Measurements from ENCODE around the gene TRIM71.
"Not testable (repeated sequence)": the region's sequence is repeated elsewhere in the genome, so short reads cannot be mapped to it uniquely, and the experiment has no call there.

Gene TRIM71

DNA sequence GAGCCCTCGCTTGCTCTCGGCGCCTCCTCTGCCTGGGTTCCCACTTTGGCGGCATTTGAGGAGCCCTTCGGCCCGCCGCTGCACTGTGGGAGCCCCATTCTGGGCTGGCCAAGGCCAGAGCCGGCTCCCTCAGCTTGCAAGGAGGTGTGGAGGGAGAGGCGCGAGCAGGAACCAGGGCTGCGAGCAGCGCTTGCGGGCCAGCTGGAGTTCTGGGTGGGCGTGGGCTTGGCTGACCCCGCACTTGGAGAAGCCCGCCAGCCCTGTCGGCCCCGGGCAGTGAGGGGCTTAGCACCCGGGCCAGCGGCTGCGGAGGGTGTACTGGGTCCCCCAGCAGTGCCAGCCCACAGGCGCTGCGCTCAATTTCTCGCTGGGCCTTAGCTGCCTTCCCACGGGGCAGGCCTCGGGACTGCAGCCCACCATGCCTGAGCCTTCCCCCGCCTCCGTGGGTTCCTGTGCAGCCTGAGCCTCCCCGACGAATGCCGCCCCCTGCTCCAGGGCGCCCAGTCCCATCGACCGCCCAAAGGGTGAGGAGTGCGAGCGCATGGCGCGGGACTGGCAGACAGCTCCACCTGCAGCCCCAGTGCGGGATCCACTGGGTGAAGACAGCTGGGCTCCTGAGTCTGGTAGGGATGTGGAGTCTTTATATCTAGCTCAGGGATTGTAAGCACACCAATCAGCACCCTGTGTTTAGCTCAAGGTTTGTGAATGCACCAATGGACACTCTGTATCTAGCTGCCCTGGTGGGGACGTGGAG is 121.9 kb downstream of the TRIM71 start:
- DNase-seq: not testable (repeated sequence)

DNA sequence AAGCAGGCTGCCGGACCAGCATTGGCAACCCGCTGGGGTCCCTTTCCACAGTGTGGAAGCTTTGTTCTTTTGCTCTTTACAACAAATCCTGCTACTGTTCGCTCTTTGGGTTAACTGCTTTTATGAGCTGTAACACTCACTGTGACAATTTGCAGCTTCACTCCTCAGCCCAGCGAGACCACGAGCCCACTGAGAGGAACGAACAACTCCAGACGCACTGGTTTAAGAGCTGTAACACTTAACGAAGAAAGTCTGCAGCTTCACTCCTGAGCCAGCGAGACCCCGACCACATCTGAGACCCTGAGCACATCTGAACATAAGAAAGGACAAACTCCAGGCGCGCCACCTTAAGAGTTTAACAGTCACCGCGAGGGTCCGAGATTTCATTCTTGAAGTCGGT is 122.9 kb downstream of the TRIM71 start:
- DNase-seq: no peak

DNA sequence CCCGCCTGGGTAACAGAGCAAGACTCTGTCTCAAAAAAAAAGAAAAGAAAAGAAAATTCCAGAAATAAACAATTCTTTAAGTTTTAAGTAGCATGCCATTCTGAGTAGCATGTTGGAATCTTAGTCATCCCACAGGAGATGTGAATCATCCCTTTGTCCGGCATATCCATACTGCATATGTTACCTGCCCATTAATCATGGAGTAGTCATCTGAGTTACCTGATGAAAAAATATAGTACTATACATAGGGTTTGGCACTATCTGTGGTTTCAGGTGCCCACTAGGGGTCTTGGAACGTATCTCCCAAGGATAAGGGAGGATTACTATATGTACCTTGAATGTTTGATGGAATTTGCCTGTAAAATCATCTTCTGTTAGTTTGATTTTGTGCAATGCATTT is 127.3 kb downstream of the TRIM71 start:
- DNase-seq: no peak

DNA sequence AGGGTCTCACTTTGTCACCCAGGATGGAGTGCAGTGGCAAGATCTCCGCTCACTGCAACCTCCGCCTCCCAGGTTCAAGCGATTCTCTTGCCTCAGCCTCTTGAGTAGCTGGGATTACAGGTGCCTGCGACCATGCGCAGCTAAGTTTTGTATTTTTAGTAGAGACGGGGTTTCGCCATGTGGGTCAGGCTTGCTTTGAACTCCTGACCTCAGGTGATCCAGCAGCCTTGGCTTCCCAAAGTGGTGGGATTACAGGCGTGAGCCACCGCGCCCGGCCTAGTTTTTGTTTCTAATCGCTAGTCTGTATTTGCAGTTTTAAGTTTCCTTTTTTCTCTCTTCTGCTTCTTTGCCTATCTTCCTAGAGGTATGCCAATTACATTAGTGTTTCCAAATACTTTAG is 127.8 kb downstream of the TRIM71 start:
- not testable (repeated sequence) for DNase-seq

DNA sequence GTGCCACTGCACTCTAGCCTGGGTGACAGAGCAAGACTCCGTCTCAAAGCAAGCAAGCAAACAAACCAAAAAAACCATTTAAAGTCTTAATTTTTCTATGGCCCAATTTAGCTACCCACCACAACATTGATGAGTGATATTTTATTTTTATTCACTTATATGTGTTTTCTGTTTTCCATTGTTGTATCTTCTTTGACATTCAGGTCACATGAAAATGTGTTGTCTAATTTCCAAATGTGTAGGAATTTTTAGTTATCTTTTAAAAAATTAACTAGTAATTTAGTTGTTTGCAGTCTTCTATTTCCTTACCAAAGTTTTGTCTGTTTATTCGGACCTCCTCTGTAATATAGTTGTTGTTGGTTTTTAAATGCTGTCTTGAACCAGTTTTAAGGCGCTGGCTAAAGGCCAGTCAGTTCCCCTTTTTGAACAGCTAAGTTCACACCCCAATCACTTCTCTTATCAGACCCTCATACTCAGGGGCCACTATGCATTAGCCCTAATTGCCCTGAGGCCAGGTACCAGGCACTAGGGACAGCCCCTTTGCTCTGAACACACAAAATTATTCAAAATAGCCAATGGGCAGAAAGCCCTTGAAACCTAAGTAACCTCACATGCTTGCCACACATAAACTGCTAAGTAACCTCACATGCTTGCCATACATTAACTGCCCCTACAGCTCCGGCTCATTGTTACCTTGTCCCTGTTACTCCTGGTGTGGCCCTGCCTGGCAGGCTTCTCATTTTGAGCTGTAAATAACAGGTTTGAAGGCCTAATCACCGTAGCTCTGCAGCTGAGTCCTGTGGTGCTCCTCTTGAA is 129.4 kb downstream of the TRIM71 start:
- DNase-seq: no peak

Data from suppressor macrophage (primary cell).